Heart left ventricle (tissue), 13 donors: ENCODE measurements around the gene PCK2.

ENCODE experiments used
- POLR2A ChIP-seq, 2 donors: fragments of 450-650 bp; IDR thresholded peaks; one replicate each; pipeline ENCODE4 v1.6.1; 2017; ENCODE audit warnings: antibody characterized with exemption in 2 of 2, mild to moderate bottlenecking in 2 of 2, moderate library complexity in 2 of 2
- TF ChIP-seq, protein P1 (sequence below), 12 donors: fragments of 200-600 bp; sonication (generic) in 4 of 12; IDR thresholded peaks; one replicate each; pipeline versions ENCODE4 v1.5.0 to v1.8.0; 2018 to 2022; ENCODE audit warnings: antibody characterized with exemption in 12 of 12, mild to moderate bottlenecking in 5 of 12
- donor health status: ischemic (EF 13 %, LVEDD 7.1; RV severe dilation, severe dysfunction).
- donor health status: DM: no; HTN: yes; CAD: no.
- donor health status: DM: no; HTN: no; CAD: no.
- donor health status: ischemic (EF 25% LVEDD 6.9; RV normal size, moderate dysfunction).
- donor health status: ischemic (EF 25% LVEDD 5.7; RV mildly dilated, moderate dysfunction).
- donor health status: ischemic (EF 35%, LVEDD 5.7; RV mildly dilated, moderate dysfunction).
- donor health status: nonischemic (EF 11% LVEDD 7.7; RV severe dilation, severe dysfunction).
- donor health status: DM: yes; HTN: yes; CAD: no.
- donor health status: PGD.
- donor health status: ischemic (EF 29% LVEDD 5.4; RV normal size, mild dysfunction).
- donor health status: nonischemic (EF 23%, LVEDD 6.1; RV moderate dilation, normal function).

DNA sequence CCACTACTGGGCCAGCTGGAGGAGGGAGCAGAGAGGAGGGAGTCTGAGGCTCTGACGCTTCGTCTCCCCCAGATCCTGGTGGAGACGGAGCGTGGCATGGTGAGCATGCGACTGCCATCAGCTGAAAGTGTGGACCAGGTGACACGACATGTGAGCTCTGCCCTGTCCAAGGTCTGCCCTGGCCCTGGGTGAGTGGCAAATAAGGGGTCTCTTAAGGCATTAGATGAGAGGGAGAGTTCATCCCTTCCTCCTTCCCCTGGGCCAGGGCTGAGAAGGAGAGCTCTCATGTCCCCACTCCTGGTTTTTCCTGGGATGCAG lies 39.8 kb upstream of the PCK2 start:
- TF ChIP-seq, protein P1, sequence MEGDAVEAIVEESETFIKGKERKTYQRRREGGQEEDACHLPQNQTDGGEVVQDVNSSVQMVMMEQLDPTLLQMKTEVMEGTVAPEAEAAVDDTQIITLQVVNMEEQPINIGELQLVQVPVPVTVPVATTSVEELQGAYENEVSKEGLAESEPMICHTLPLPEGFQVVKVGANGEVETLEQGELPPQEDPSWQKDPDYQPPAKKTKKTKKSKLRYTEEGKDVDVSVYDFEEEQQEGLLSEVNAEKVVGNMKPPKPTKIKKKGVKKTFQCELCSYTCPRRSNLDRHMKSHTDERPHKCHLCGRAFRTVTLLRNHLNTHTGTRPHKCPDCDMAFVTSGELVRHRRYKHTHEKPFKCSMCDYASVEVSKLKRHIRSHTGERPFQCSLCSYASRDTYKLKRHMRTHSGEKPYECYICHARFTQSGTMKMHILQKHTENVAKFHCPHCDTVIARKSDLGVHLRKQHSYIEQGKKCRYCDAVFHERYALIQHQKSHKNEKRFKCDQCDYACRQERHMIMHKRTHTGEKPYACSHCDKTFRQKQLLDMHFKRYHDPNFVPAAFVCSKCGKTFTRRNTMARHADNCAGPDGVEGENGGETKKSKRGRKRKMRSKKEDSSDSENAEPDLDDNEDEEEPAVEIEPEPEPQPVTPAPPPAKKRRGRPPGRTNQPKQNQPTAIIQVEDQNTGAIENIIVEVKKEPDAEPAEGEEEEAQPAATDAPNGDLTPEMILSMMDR (IDR thresholded peaks at IDR 0.05) = no peak
- no peak for TF ChIP-seq POLR2A (IDR thresholded peaks at IDR 0.05)
